Occipital lobe (tissue), 2 donors: ENCODE results near the gene KSR1. TPM values are rescaled to one million over a fixed set of nuclear protein-coding genes. Genes with fewer than 3 reads are reported as not detected.

Experiments
- DNase-seq: peaks from one replicate; lab custom pipeline; 2025; lab: John Stamatoyannopoulos, UW
- total RNA-seq: library from RNA; depleted of rRNA; stranded (reverse); fragments of >200 nt; gene quantifications from one replicate; pipeline ENCODE4 v1.2.3, GENCODE V29; 2014

Gene KSR1
- total RNA-seq, 1 donor from 2014 or later, result 15.3 TPM

DNA sequence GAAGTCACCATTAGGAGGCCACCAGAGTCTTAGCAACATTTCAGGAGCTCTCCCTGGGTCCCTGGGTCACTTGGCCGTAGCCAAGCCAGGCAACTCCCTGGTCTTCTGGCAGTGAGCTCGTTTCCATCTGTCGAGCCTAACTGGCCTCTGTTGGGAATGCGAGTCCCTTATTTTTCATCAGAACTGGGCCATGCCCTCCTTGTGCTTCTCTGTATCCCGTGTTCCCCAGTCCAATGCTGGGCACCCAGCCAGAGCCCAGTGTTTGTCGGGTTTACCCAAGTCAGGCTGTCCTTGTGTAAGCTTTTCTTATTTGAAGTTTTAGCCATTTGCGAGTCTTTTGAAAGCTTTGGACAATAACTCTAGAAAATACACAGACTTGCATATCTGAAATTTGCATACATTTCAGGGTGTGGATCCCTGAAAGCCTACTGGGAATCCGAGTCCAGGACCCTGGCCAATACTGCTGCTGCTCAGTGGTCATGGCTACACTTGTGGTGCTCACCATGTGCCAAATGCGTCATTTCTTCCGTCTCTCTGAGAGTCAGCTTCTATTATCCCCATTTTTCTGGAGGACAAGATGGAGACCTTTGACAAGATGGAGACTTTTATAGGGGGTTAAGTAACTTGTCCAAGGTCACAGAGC, 93.1 kb downstream of the KSR1 start:
- DNase-seq, result no peak

DNA sequence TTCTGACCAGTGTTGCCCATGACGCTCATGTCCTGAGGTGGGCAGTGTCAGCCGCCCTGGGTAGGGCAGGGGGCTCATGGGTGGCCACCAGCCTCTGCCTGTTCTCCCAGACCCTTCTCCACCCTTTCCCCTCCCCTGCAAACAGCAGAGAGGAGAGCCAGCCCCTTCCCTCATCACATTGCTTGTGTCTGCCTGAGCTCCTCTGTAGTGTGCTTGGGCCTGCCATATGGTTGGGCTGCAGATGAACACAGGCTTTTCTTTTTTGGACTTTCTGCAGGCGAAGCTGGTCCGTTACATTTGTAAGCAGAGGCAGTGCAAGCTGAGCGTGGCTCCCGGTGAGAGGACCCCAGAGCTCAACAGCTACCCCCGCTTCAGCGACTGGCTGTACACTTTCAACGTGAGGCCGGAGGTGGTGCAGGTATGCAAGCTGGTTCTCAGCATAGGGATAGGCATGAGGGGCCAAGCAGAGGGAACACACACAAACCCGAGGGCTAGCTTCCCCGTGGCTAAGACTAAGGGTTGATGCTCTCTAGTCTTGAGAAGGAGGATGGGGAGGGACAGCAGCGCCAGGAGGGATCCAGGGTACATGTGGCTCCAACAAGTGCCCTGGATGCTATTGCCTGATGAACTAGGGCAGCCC, 94.2 kb downstream of the KSR1 start:
- no peak for DNase-seq

DNA sequence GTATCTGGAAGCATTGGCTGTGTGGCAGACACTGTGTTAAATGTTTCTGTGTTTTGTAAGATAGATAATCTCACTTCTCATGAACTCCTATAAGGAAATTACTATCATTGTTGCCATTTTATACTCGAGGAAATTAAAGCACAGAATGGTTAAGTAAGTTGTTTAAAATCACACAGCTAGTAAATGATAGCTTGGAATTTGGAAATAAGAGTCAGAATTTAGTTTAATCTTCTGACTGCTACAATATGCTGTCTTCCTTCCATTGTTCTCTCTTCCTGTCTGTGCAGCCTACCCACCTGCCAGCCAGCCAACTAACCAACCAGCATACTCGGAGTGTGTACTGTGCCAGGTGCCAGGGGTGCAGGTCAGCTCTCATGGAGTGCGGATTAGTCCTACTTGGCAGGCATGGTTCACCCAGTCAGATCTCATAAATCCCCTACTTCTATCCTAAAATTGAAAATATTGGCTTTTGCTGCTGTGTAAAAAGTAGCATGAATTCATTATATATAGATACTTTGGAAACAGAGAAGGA, 94.8 kb downstream of the KSR1 start:
- DNase-seq, result no peak

DNA sequence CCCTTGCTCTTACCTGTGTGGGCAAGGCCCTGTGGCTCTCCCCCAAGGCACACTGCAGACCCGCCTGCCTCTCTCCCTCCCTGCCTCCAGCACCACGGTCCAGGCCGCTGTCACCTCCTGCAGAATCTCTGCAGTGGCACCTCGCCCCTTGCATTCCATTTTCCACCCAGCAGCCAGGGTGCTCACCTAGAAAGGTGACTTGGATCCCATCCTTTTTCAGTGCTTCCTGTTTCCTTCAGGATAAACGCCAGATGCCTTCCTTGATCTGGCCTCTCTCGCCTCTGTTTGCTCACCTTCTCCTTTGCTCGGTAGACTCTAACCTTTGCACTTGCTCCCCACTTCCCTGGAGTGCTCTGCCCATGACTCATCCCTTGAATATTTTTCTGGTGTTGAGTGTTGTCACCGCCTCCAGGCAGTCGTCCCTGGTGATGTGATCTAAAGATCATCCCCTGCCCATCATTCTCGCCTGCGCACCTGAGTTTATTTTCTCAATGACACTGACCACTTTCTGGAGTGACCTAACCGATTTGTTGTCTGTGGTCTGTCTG, 95.5 kb downstream of the KSR1 start:
- DNase-seq, result no peak

DNA sequence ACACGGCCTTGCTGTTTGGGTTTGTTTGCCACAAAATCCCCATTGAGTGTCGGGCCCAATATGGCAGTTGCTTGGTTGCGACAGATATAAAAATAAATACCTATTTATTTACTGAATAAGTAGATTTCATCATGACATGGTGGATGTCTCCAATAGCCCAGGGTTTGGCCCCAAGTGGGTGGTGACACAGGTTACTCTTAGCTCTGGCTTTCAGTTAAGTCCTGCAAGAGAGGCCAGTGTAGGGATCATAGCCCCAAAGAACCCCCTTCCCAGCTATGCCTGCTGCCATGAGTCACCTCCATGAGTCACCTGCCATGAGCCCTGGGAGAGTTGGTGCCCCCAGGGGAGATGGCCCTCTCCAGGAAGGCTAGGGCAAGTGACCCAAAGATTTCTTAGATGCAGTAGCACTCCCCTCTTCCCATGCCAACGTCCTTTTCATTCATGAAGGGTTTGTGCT, 96.1 kb downstream of the KSR1 start:
- DNase-seq, result no peak

DNA sequence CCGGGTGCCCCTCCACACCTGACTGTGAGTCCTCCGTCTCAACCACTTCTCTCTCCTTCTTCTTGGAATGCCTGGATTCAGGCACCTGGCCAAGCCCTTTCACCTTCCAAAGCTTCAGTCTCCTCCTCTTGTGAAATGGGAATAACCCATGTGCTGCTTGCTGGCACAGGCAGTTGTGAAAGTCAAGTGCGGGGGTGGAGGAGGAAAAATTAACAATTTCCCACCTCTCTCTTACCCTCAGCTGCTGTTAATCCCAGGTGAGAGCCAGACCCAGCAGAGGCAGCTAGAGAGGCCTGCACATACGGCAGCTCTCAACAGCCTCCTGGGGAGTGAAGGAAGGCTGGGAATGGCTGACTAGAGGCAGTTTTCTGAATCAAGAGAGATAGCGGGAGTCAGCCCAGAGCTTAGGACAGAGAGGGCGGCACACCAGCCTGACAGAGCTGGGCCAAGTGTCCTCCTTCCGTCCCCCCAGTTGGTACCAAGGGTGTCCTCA, 96.8 kb downstream of the KSR1 start:
- no peak for DNase-seq

DNA sequence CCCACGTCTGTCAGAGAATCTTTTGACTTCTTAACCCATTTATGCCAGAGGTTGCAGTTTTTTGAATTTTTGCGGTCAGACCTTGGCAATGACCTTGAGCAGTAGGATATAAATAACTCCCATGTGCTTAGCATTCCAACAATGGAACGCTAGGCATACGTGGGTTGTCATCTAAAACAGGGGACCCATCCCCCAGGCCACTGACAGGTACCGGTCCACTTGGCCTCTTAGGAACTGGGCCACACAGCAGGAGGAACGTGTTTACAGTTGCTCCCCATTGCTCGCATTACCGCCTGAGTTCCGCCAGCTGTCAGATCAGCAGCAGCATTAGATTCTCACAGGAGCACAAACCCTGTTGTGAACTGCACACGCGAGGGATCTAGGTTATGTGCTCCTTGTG, 97.9 kb downstream of the KSR1 start:
- DNase-seq, result no peak

DNA sequence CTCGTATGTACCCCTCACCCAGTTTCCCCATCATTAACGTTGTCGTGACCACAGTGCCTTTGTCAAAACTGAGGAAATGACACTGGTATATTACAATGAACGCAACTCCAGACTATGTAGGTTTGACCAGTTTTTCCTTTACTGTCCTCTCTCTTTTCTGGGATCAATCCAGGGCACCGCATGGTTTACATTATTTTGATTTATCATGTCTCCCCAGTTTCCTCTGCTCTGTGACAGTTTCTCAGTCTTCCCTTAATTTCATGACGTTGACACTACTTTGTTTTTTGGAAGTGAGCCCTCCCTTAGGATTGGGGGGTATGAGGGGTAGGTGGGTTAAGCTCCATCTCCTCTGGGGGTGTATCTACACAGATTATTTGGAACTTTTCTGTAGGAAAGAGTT, 98.7 kb downstream of the KSR1 start:
- DNase-seq, result no peak

DNA sequence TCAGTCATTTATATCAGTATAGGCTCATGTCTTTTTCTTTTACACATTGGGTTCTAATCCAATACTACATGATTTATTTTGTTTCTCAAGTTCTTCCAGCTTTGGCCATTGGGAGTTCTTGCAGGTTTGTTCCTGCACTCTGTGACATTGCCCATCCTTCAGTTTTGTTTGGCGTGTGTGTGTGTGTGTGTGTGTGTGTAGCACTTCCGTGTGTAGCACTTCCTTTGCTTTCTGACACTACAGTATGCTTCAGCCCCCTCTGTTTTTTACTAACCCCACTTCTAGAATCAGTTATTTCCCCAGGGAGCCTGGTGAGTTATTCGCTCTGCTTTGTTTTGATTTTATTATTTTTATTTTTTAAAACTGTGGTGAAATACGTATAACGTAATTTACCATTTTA, 99.1 kb downstream of the KSR1 start:
- DNase-seq, result no peak

DNA sequence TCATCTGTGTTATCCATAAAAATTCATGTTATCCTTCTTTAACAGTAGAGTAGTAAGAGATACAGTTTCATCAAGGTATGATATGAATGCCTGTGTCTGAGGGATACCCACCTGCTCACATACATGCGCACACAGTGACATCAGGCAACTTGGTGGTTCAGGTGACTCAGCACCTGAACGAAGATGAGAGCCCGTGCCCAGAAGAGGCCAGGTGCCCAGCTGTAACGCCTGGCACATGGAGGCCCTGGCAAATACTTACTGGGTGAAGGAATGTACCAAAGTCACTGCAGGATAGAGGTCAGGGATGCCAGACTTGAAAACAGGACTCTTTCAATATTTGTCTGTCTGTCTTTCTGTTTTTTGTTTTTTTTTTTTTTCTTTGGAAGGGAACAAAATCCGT, 102.1 kb downstream of the KSR1 start:
- DNase-seq, result no peak

DNA sequence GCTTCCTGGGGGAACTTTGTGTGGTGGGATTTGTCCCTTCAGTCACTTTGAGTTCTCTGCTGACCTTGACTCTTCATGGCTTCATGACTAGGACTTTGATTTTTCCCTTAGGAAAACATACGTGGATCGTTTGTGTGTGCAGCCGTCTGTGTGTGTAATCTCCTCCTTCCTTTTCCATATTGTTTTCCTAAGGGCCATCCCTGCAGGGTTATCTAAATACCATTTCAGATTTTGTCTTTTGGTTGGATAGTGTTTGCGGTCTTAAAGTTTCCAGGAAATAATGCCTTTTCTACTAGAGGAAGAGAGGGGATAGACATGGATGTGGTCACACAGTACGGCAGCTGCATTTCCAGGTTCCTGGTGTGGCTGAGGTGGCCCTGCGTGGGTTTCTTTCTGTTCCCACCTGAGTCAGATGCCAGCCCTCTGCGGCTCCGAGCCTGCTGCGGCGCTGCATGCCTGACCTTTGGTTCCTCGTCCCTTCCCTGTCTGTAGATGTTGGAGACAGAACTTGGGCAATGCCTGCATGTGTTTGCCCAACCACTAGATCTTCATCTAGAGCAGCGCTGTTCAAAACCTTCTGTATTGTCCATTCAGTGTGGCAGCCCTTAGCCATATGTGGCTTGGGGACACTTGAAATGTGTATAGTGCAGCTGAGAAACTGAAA, 102.7 kb downstream of the KSR1 start:
- no peak for DNase-seq

DNA sequence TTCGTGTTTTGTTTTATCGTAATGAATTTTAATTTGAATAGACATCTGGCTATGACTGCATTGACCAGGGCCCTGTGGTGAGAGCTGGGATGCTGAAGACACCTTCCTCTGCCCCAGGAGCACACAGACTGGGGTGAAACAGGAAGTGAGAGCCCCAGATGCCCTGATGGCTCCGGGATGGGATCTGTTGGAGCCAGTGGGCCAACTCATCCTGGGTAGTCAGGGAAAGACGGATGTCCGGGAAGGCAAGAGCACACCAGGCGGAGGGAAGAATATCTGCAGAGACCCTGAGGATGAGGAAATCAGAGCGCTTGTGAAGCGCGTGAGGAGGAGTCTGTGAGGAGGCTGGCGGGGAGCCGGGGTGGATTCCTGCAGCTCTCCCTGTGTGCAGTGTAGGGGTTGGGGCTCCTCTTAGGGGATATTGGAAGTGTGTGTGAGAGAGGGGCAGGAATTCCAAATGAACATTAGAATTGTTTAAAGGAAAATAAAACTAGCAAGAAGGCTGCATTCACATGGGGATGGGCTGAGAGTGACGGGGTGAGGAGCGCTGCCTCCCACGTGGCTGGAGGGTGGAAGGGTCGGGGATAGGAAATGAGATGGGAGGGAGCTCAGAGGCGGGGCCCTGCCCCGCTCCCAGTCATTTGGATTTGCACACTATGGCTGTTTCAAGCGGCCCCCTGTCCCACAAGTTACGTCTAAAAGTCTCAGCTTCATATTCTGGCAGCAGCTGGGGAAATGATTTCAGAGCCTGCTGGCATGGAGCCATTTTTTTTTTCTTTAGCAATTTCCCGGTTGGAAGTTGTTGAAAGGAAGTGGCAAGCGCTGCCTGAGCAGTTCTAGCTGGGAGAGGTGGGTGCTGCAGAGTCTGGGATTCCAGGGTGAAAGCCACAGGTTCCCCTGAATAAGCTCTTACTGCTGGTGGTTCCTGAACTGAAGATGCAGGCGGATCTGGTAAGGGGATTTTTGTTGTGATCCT, 103.5 kb downstream of the KSR1 start:
- DNase-seq, result no peak

DNA sequence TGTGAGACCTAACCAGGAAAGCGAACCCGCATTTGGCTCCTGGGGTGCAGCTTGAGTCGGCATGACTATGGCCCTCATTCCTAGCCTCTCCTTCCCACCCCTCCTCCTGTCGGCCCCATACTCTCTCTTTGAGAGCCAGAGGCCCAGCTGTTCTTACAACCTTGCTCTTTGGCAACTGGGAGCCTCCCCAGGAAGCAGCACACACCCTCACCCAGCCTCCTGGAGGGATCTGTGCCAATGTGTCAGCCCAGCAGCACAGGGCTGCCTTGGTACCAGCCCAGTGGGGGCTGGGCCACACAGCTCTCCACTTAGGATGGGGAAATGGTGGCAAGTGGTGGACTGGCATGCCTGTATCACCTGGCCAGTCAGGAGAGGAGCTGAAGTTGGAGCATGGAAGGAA, 104.4 kb downstream of the KSR1 start:
- no peak for DNase-seq

DNA sequence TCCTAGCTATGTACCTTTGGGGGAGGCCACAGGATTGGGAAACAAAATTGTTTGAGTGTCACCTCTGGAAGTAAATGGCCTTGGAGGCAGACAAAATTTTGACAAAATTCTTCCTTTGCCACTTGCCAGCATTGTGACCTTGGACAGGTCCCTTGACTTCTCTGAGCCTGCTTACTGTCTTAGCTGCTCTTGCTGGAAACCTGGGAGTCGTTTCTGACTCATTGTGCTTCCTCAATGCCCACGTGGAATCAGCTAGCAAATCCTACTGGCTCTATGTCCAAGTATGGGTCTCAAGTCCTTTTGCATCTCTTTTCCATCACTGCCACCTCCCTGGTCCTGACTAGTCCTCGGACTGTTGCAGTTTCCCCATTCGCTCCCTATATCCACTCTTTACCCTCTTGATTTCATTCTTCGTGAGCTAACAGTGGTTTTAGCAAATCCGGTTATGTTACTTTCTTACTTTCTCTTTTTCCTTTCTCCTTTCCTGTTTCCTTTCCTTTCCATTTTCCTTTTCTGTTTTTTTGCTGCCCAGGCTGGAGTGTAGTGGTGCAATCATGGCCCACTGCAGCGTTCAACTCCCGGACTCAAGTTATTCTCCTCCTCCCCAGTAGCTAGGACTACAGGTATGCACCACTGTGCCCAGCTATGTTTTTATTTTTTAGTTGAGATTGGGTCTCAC, 106.7 kb downstream of the KSR1 start:
- DNase-seq, result no peak

DNA sequence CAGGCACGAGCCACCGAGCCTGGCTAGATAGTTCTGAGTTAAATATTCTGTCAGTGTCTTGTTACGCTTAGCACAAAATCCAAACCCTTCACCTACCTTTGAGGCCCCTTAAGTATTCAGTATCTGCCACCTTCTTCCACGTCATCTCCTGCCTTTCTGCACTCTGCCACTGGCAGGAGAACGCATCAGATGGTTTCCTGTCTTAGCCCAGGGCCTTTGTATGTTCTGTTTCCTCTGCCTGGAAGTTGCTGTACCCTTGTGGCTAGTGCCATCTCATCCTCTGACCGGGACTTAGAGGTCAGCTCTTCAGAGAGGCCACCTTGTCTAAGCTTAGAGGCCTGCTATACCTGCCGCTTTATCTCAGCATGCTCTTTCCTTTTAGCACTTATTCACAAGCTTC, 107.3 kb downstream of the KSR1 start:
- no peak for DNase-seq

DNA sequence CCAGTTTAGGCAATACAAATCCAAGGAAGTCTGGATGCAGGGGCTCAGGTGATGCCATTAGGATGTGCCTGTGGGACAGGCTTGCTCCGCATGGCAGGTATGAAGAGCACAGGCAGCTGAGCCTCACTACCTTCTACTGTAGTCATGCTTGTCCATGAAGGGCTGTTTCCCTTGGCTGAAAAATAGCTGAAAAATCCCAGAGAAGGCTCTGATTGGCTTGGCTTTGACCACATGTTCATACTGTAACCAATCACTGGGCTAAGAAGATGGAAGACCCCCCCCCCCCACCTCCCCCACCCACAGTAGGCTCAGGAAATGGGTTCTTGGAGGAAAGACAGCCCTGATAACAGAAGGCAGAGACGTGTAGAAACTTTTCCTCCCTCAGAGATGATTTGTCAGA, 108.2 kb downstream of the KSR1 start:
- DNase-seq, result no peak

DNA sequence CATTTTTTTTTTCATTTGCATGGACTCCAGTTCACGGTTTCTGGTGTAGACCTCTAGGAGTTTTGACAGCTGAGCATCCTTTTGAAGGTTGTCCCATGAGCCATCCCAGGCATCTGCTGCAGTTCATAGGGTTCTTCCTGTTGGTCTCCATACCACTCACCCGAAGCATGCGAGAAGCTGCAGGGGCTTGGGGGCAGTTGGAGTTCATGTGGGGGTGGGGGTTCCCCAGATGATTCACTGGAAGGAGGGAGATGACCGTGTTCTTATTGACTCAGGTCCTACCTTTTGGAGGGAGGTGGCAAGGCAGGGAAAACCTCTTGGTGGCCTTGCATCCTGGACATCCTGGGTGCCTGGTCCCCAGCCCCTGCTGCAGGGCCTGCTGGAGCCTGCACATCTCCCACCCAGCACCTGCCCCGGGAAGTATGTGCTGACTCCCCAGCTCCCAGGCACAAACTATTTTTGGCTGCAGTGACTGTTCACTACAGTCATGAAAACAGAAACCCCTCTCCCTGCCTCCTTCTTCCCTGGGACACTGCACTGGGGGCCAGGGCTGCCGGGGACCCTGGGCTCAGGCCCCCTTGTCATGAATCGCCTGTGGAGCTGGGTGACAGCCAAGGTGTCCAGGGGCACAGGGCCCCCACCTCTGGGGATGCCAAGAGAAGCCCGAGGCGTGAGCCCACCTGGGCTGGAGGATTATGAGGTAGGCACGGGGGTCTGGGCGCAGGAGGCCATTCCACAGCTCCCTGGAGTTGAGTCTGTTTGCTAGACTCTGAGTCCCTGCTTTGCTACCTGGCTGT, 109.8 kb downstream of the KSR1 start:
- no peak for DNase-seq

DNA sequence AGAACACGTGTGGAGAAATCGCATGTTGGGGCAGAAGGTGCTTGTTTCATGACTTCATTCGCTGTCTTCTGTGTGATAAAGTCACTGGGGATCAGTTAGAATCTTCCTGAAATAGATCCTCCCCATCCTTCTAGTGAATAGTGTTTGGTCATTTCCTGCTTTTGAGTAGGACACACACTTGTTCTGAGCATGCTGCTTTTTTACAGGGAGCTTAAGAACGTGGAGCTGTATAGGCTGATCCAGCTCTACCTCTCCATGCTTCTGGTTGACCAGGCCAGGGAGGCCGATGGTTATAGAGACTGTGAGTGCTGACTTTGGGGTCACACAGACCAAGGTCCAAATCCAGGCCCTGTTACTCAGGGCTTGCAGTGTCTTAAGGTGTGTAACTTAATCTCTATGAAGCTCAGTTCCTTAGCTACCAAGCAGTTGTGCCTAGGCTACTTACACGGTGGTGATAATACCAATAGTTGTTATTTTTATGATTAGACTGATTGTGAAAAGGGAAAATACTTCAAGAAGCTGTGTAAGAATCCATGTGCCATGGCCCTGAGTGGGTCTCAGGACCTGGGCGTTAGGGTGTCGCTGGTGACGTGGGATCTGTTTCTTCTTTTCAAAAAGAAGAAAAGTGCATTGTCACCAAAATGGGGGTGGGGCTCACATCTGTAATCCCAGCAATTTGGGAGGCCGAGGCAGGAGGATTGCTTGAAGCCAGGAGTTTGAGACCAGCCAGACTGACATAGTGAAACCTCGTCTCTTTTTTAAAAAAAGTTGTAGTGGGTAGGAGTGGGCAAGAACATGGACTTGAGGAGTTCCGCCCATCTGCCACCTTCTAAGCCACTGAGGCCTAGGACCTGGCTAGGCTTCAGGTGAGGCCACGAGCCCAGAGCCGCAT, 110.7 kb downstream of the KSR1 start:
- no peak for DNase-seq

DNA sequence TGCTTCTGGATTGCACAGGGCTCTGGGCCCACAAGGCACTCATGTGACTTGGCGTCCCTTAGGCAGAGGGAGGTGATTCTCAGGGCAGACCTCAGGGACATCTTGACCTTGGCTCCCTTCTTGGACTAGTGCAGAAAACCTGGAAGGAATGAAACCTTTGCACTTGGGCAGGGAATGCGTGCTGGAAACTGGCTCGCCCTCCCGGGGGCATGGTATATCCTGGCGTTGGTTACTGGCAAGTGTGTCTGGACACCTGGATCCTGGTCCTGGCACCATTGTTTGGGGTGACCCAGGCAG, 111.3 kb downstream of the KSR1 start:
- no peak for DNase-seq
